NK-92 treated with Interleukin-12 subunit alpha and Interleukin-12 subunit beta, amount 100 ng/mL, for 24 hours (cell line): ENCODE results near the gene SPDYE6.
"Not testable (repeated sequence)": the region's sequence is repeated elsewhere in the genome, so short reads cannot be mapped to it uniquely, and the experiment has no call there.

Experiments used
- DNase-seq: peaks from one replicate; lab custom pipeline; 2025; lab: John Stamatoyannopoulos, UW

The SPDYE6 gene

GRCh38 chr7:102318482-102318971, 37.7 kb downstream of the SPDYE6 start:
- no peak for DNase-seq

GRCh38 chr7:102317231-102318059, 38.8 kb downstream of the SPDYE6 start:
- no peak for DNase-seq

- DNase-seq: no peak
Observed at GRCh38 chr7:102313997-102314780, 42.1 kb downstream of the SPDYE6 start.

GRCh38 chr7:102312317-102312716, 43.9 kb downstream of the SPDYE6 start:
- no peak for DNase-seq

GRCh38 chr7:102310414-102310815, 45.8 kb downstream of the SPDYE6 start:
- no peak for DNase-seq

GRCh38 chr7:102306916-102307677, 49.1 kb downstream of the SPDYE6 start:
- no peak for DNase-seq

GRCh38 chr7:102305414-102306268, 50.6 kb downstream of the SPDYE6 start:
- DNase-seq: no peak

- DNase-seq: no peak
Observed at GRCh38 chr7:102304668-102305067, 51.6 kb downstream of the SPDYE6 start.

GRCh38 chr7:102303669-102304422, 52.4 kb downstream of the SPDYE6 start:
- DNase-seq: no peak

- DNase-seq: no peak
Observed at GRCh38 chr7:102302025-102302424, 54.2 kb downstream of the SPDYE6 start.

GRCh38 chr7:102301367-102301766, 54.9 kb downstream of the SPDYE6 start:
- not testable (repeated sequence) for DNase-seq

- DNase-seq: no peak
Observed at GRCh38 chr7:102300643-102301221, 55.5 kb downstream of the SPDYE6 start.

- DNase-seq: no peak
Observed at GRCh38 chr7:102297487-102298218, 58.6 kb downstream of the SPDYE6 start.

- DNase-seq: no peak
Observed at GRCh38 chr7:102296514-102296913, 59.7 kb downstream of the SPDYE6 start.

GRCh38 chr7:102296179-102296438, 60.1 kb downstream of the SPDYE6 start:
- no peak for DNase-seq
